Hepatocyte (in vitro differentiated cells): ENCODE data around the gene DOLPP1. TPM values are rescaled to one million over a fixed set of nuclear protein-coding genes. Genes with fewer than 3 reads are reported as not detected.

ENCODE experiments used
- DNase-seq: peaks from one replicate; pipeline ENCODE4 v3.0.0-alpha.2; 2016; ENCODE audit warnings: low spot score
- H2AFZ ChIP-seq: fragments of 200-600 bp; sonication (generic); 2 replicates; pipeline ENCODE4 v1.6.0; 2016; ENCODE audit warnings: antibody characterized with exemption, mild to moderate bottlenecking
- H3K27ac ChIP-seq: fragments of 200-600 bp; sonication (generic); 2 replicates; pipeline ENCODE4 v1.5.1; 2016; ENCODE audit warnings: mild to moderate bottlenecking
- H3K27me3 ChIP-seq: fragments of 200-600 bp; sonication (generic); 2 replicates; pipeline ENCODE4 v1.6.1; 2016
- H3K36me3 ChIP-seq: fragments of 200-600 bp; sonication (generic); replicated peaks from 2 replicates; pipeline ENCODE4 v1.5.1; 2016; ENCODE audit warnings: low read depth; ENCODE audit not compliant: insufficient read depth
- H3K4me1 ChIP-seq: fragments of 200-600 bp; sonication (generic); 2 replicates; pipeline ENCODE4 v1.5.1; 2016; ENCODE audit warnings: mild to moderate bottlenecking, moderate library complexity; ENCODE audit not compliant: insufficient read depth
- H3K4me2 ChIP-seq: fragments of 200-600 bp; sonication (generic); 2 replicates; pipeline ENCODE4 v1.6.0; 2016
- H3K4me3 ChIP-seq: fragments of 200-600 bp; sonication (generic); 2 replicates; pipeline ENCODE4 v1.5.1; 2016; ENCODE audit warnings: mild to moderate bottlenecking
- H3K79me2 ChIP-seq: fragments of 200-600 bp; sonication (generic); 2 replicates; pipeline ENCODE4 v1.6.0; 2017; ENCODE audit warnings: mild to moderate bottlenecking
- H3K9me2 ChIP-seq: fragments of 200-600 bp; sonication (generic); replicated peaks from 2 replicates; pipeline ENCODE4 v1.6.0; 2017; ENCODE audit warnings: mild to moderate bottlenecking; ENCODE audit not compliant: insufficient read depth
- H3K9me3 ChIP-seq: fragments of 200-600 bp; sonication (generic); 2 replicates; pipeline ENCODE4 v1.5.1; 2016; ENCODE audit warnings: low read depth, mild to moderate bottlenecking
- H4K20me1 ChIP-seq: fragments of 200-600 bp; sonication (generic); 2 replicates; pipeline ENCODE4 v1.6.0; 2016; ENCODE audit warnings: mild to moderate bottlenecking; ENCODE audit not compliant: insufficient read depth, poor library complexity, severe bottlenecking
- CTCF ChIP-seq: fragments of 200-600 bp; sonication (generic); IDR thresholded peaks from 2 replicates; pipeline ENCODE4 v1.5.1; 2016; ENCODE audit warnings: antibody characterized with exemption, mild to moderate bottlenecking; ENCODE audit not compliant: poor library complexity
- EZH2 ChIP-seq: fragments of 200-600 bp; sonication (generic); IDR thresholded peaks from 2 replicates; pipeline ENCODE4 v1.6.1; 2016; ENCODE audit warnings: antibody characterized with exemption, mild to moderate bottlenecking, borderline replicate concordance
- EZH2phosphoT487 ChIP-seq: fragments of 200-600 bp; sonication (generic); IDR thresholded peaks from one replicate; pipeline ENCODE4 v1.6.1; 2018; ENCODE audit warnings: antibody characterized with exemption, mild to moderate bottlenecking, low read depth, moderate library complexity; ENCODE audit not compliant: unreplicated experiment, severe bottlenecking
- WGBS: methylation state at CpG from one replicate; pipeline ENCODE4 v1.1.6; 2016; ENCODE audit warnings: low lambda C conversion rate; ENCODE audit errors: missing lambda C conversion rate; 5-methylcytosine and 5-hydroxymethylcytosine counted together
- polyA plus RNA-seq: library from polyadenylated mRNA; unstranded; fragments of >200 nt; fragmentation: Nextera tagmentation; extraction: Ambion mirVana; gene quantifications from 2 replicates; pipeline ENCODE4 v1.2.1, GENCODE V29; 2016
- total RNA-seq: library from RNA; depleted of rRNA; stranded (reverse); fragments of >200 nt; gene quantifications from 2 replicates; pipeline ENCODE4 v1.2.3, GENCODE V29; 2014

DOLPP1 gene
- total and polyA plus RNA-seq, 2 experiments from 2014 or later: 16.2 to 20.6 TPM

- Histone ChIP-seq H3K4me2 (no peak overlapping the region), H3K36me3 (no peaks in the 10 kb centered on the region), H3K9me3 (no peaks in the 10 kb centered on the region), H3K4me1 (peaks cover under 1% of the 10 kb centered on the region), H3K4me3 (no peak overlapping the region), H3K27me3 (no peaks in the 10 kb centered on the region), H3K9me2 (no peaks in the 10 kb centered on the region), H3K79me2 (no peaks in the 10 kb centered on the region), H4K20me1 (no peaks in the 10 kb centered on the region), H2AFZ (no peak overlapping the region), H3K27ac (no peak overlapping the region)
- no peak for DNase-seq
- no peak for TF ChIP-seq EZH2phosphoT487
- no peak for TF ChIP-seq CTCF
- no peak for TF ChIP-seq EZH2
- 91% methylated on average over 7 of the region's 7 CpGs for WGBS
These were observed 20.4 kb downstream of the DOLPP1 start for GRCh38 chr9:129101279-129101678.

GRCh38 chr9:129102095-129102525 is 21.2 kb downstream of the DOLPP1 start:
- no peaks in the 10 kb centered on the region for H3K79me2 ChIP-seq
- no peak for TF ChIP-seq CTCF
- TF ChIP-seq EZH2: no peak
- TF ChIP-seq EZH2phosphoT487: no peak
- H3K27ac ChIP-seq: no peak overlapping the region
- H3K9me2 ChIP-seq: no peaks in the 10 kb centered on the region
- WGBS: 96% methylated on average over 13 of the region's 13 CpGs
- H2AFZ ChIP-seq: no peak overlapping the region
- no peak overlapping the region for H3K4me3 ChIP-seq
- no peak overlapping the region for H3K4me2 ChIP-seq
- H4K20me1 ChIP-seq: no peaks in the 10 kb centered on the region
- no peaks in the 10 kb centered on the region for H3K36me3 ChIP-seq
- DNase-seq: no peak
- no peaks in the 10 kb centered on the region for H3K9me3 ChIP-seq
- H3K27me3 ChIP-seq: no peaks in the 10 kb centered on the region
- H3K4me1 ChIP-seq: peaks cover 9% of the 10 kb centered on the region

- no peaks in the 10 kb centered on the region for H3K9me2 ChIP-seq
- no peaks in the 10 kb centered on the region for H4K20me1 ChIP-seq
- no peak for TF ChIP-seq EZH2phosphoT487
- TF ChIP-seq CTCF: peak; percentile 47
- TF ChIP-seq EZH2: no peak
- no peak overlapping the region for H3K27ac ChIP-seq
- no peaks in the 10 kb centered on the region for H3K9me3 ChIP-seq
- H3K4me1 ChIP-seq: peaks cover 10% of the 10 kb centered on the region
- H3K79me2 ChIP-seq: no peaks in the 10 kb centered on the region
- H3K4me3 ChIP-seq: no peak overlapping the region
- 52% methylated on average over 14 of the region's 14 CpGs for WGBS
- no peak overlapping the region for H2AFZ ChIP-seq
- no peaks in the 10 kb centered on the region for H3K27me3 ChIP-seq
- no peak overlapping the region for H3K4me2 ChIP-seq
- DNase-seq: peak; percentile 64
- no peaks in the 10 kb centered on the region for H3K36me3 ChIP-seq
These were observed 22.1 kb downstream of the DOLPP1 start for GRCh38 chr9:129102791-129103594.
